Measurements from ENCODE around the gene PKIG.
"Not testable (repeated sequence)": the region's sequence is repeated elsewhere in the genome, so short reads cannot be mapped to it uniquely, and the experiment has no call there.

The PKIG gene

DNA sequence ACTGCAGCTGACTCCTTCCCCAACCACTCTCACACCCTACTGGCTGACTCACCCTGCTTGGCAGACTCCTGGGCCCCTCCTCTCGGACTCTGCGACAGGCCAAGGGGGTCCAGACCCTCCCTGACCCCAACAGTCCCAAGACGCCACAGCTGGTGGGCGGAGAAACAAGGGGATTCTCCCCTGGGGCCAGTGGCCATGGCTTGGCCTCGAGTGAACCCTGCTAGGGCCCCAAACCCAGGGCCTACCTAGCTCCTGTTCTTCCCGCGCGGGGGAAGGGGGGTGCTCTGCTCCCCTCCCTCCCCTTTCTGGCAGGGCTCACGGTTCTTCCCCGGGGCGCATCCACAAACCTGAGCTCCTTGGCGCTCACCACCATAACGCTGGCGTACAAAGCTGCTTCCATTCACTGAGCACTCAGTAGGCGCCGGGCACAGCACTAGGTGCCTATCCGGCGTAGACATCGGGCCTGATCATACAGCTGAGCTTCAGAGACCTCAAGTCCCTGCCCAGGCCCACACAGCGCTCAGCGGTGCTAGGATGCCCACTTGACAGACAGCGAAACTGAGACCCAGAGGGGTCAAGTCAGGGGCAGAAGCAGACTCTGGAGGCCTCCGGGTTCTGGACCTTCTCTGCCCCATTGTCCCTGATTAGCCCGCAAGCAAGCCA, 68.5 kb downstream of the PKIG start:
- no peak for TF ChIP-seq CTCF (IDR thresholded peaks at IDR 0.05; ENCODE audit: insufficient read depth, low read length, missing control alignments)
- DNase-seq (ENCODE audit: low read depth, low spot score): no peak
- peak overlapping the region; percentile 71 for H3K4me3 ChIP-seq (ENCODE audit: low read depth, low read length)
- POLR2A ChIA-PET: interaction anchor here (0.9 kb wide), 1 partner anchor 34 kb away, joined by 3 read pairs; no protein-coding TSS in a partner anchor
- CTCF ChIA-PET: interaction anchor here (1.0 to 1.8 kb wide), 5 partner anchors 41 to 266 kb away, joined by 3 to 8 read pairs (median 4); no protein-coding TSS in a partner anchor

- peak overlapping the region; percentile 71 for H3K4me3 ChIP-seq (ENCODE audit: low read depth, low read length)
- DNase-seq (ENCODE audit: low read depth, low spot score): no peak
- ChIA-PET CTCF (interaction anchor here (1.5 to 1.8 kb wide), 2 partner anchors 81 to 267 kb away, joined by 3 to 8 read pairs; no protein-coding TSS in a partner anchor), POLR2A (interaction anchor here (0.9 kb wide), 1 partner anchor 34 kb away, joined by 3 read pairs; no protein-coding TSS in a partner anchor)
- no peak for TF ChIP-seq CTCF (IDR thresholded peaks at IDR 0.05; ENCODE audit: insufficient read depth, low read length, missing control alignments)
These were observed 69.0 kb downstream of the PKIG start for GRCh38 chr20:44651434-44651683.

GRCh38 chr20:44651684-44652423, 69.5 kb downstream of the PKIG start, which contains the start of gene ADA:
Gene ADA, minus strand, starts transcription at chr20:44651699. Its CDS starts 92 bp downstream, at chr20:44651607.
- POLR2A ChIA-PET: interaction anchor here (0.7 to 0.9 kb wide), 2 partner anchors 8 to 33 kb away, joined by 3 read pairs; no protein-coding TSS in a partner anchor
- CTCF ChIA-PET: interaction anchor here (1.2 to 1.8 kb wide), 2 partner anchors 9 to 80 kb away, joined by 3 to 8 read pairs; no protein-coding TSS in a partner anchor
- TF ChIP-seq CTCF (IDR thresholded peaks at IDR 0.05; ENCODE audit: insufficient read depth, low read length, missing control alignments): peak; percentile 3
- H3K4me3 ChIP-seq (ENCODE audit: low read depth, low read length): peak within 1 kb of the TSS; percentile 71
- DNase-seq (ENCODE audit: low read depth, low spot score): no peak

DNA sequence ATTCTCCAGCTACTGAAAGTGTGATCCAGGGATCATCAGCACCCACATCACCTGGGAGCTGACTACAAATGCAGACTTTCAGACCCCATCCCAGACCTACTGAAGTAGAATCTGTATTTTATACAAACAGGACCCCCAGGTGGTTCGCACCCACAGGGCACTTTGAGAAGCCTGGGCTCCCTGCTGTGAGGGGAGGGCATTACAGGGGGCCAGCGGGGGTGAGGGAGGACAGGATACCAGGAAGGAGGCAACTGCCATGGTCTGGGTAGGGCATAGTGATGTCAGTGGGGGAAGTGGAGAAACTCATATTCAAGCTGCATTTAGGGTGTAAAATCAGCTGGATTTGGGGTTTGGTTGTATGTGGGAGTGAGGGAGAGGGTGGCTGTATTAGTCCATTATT, 71.2 kb downstream of the PKIG start:
- no peak for TF ChIP-seq CTCF (IDR thresholded peaks at IDR 0.05; ENCODE audit: insufficient read depth, low read length, missing control alignments)

GRCh38 chr20:44654210-44654609, 71.8 kb downstream of the PKIG start:
- POLR2A ChIA-PET; H3K4me3 ChIP-seq (ENCODE audit: low read depth, low read length); DNase-seq (ENCODE audit: low read depth, low spot score): not testable (repeated sequence)
- CTCF ChIA-PET: interaction anchor here (0.5 to 1.6 kb wide), 2 partner anchors 14 to 47 kb away, joined by 3 read pairs; no protein-coding TSS in a partner anchor

More for the DNA sequence above, 71.2 kb downstream of the PKIG start:
- no peak for DNase-seq (ENCODE audit: low read depth, low spot score)
- ChIA-PET POLR2A (no interaction called here), CTCF (interaction anchor here (0.5 to 1.6 kb wide), 4 partner anchors 15 to 46 kb away, joined by 3 to 6 read pairs (median 3); no protein-coding TSS in a partner anchor)
- H3K4me3 ChIP-seq (ENCODE audit: low read depth, low read length): no peak overlapping the region

- ChIA-PET CTCF (interaction anchor here (0.7 to 1.5 kb wide), 3 partner anchors 10 to 258 kb away, joined by 3 to 5 read pairs (median 3); no protein-coding TSS in a partner anchor), POLR2A (interaction anchor here (0.6 kb wide), 1 partner anchor 24 kb away, joined by 3 read pairs; no protein-coding TSS in a partner anchor)
- no peak overlapping the region for H3K4me3 ChIP-seq (ENCODE audit: low read depth, low read length)
- TF ChIP-seq CTCF (IDR thresholded peaks at IDR 0.05; ENCODE audit: insufficient read depth, low read length, missing control alignments): no peak
- no peak for DNase-seq (ENCODE audit: low read depth, low spot score)
These were observed 74.1 kb downstream of the PKIG start for GRCh38 chr20:44656448-44656847.

Data from AG04449 (cell line).